Stimulated activated CD4-positive, alpha-beta T cell treated with anti-CD3 and anti-CD28 coated beads, Interleukin-15, amount 100 ng/mL, for 48 hours (primary cell): ENCODE data around the gene IHH.

ENCODE experiments used
- DNase-seq, 2 donors: peaks; one replicate each; pipeline ENCODE4 v3.0.0-alpha.2; 2020; ENCODE audit warnings: low read depth in 2 of 2

Gene IHH

DNA sequence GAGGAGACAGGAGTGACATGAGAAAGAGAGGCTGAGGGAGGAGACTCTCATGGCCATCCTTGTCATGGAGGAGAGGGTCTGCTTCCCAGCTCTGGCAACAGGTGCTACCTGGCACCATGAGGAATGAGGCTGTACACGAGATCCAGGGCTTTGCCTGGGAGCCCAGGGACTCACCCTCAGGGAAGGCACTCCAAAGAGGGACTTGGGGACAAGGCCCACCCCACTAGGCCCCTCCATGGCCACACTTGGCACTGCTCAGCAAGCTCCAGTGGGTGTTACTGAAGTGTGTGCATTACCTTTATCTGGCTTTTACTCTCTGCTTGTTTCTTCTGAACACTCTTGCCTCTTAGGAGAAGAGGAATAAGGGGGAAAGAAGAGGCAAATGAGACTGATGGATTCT is 22.1 kb downstream of the IHH start:
- DNase-seq, result no peak

DNA sequence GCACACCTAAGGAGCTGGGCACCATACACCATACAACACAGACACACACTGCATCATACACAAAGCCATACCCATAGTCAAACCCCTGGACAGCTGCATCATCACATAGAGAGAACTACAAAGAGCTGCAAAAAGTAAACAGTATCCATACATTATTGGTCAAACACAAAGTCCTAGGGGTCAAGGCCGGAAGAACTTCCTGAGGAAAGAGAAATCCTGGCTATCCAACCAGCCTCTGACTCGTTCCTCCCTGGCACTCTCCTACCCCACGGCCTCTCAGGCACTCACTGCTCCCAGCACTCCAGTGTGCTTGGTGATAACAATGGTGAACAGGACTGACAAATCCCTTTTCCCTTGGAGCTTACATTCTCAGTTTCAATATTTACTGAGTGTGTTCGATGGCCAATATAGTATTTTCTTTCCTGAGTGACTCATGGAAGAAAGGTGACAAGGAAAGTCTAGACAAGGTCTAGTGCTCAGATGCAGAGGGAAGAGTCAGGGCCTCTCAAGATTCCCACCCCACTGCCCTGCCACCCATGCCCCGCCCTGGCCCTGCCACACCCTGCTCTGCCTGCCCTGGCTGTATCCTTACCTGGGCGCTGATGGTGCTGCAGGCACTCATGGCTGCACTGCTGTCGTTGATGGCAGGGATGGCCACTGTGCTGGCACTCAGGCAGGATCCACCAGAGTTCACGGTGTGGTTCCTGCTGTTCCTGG is 22.8 kb downstream of the IHH start:
- DNase-seq, result no peak

DNA sequence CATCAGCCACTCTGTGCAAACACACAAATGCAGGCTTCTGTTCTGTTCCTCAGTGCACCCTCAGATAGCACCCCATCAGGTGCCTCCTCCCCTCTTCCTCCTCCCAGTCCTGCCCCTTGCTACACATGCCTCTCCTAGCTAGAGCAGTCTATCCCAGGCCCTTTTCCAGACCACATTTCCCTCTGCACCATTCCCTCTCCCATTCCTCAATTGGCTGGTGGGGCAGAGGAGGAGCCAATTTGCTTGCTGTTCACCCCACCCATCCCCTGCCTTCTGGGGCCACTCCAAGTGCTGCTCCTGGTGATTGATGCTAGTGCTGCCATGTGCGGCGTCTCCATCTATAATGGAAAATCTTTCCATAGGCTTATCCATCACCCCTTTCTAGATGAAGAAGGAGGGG is 24.8 kb downstream of the IHH start:
- no peak for DNase-seq

DNA sequence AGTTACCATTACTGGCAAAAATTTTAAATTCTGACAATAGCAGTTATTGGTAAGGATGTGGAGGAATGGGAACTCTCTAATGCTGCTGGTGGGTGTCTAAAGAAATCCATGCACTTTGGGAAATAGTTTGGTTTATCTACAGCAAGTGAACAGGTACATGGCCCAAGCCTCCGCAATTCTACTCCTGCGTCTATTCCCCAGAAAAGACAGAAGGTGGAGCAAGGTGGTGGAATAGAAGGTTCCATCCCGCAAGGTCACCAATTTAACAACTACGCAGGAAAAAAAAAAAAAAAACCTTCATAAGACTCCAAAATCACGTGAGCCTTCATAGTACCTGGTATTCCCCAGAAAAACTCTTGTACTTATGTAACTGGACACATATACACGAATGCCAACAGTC is 25.9 kb downstream of the IHH start:
- no peak for DNase-seq

DNA sequence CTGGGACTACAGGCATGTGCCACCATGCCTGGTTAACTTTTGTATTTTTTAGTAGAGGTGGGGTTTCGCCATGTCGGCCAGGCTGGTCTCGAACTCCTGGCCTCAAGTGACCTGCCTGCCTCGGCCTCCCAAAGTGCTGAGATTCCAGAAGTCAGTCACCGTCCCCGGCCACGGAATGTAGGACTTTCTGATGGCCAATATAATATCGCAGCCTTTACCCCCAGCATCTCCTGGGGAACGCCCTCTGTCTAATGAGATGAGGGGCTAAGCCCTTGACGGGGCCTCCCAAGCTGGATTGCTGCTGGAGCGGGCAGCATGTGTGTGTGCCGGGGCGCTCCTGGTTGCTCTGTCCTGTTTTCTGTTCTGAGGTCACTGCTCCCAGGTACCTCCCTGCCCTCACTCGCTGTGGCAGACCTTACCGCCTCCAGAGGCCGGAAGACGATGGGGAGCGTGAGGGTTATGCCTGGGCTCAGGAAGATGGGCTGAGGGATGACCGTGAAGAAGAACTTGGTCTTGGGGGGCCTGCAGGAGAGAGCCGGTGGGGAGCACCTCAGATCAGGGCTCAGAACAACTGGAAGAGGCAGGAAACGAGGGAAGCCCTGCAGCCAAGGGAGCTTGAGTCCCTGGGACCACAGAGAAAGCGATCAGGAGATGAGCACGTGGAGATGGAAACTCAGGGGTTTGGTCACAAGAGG is 28.5 kb downstream of the IHH start:
- no peak for DNase-seq

DNA sequence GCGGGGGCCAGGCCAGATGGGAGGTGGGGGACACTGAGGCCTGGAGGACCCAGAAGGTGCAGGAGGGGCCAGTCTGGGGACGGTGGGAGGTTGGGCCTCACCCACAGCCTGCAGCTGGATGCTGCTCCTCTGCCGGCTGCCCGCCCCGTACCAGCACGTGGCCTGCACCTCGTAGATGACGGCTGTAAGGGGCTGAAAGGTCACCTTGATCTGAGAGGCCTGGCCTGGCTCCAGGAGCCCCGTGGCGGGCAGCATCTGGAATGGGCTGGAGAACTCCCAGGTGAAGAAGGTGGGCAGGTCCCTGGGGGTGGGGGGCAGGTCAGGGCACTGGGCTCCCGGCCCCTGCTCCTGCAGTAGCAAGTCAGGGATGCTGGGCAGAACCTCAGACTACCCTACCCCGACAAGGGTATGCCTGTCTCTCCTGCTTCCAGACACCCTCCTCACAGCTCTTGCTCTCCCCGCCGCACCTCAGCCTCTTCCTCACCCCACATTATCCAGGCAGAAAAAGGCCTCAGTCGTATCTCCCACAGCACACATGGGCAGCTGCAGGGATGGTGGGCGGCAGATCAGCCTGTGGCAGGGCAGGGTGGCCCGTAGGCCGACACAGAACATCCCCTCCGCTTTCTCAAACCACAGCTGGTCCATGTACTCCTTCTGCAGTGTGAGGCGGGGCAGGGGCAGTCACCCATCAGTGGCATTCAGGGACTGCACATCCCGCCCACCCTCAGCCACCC is 29.5 kb downstream of the IHH start:
- DNase-seq, result no peak

DNA sequence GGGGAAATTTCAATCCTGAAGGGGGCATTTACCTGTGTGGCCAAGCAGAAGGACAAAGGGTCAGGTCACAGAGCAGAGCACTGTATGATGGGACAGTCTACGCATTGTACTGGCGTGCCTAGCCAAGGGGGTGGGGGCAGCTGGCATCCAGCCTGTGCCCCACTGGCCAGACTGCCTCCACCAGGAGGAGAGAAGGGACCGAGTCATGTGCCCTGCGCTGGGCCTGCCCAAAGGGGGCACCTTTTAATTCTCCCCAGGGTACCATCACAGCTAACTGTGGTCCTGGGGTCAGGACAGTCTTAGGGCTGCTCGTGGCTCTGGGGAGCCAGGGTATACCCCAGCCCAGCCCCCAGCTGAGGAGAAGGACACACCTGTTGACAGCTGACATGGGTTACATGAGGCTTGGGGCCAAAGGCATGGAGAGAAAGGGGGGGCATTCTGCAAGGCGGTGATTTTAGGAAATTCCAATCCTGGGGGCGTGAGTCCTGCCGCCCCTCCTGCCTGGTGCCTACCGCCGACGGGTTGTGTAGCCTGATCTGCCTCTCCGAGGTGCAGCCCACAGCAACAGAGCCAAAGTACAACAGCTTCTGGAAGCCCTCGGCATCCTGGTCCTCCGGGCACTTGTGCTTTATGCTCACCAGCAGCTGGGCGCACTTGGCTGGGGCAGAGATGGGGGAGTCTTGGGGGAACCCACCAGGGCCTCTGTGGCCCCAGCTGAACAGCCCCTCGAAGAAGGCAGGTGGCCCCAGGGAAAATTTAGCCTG is 30.4 kb downstream of the IHH start:
- no peak for DNase-seq

DNA sequence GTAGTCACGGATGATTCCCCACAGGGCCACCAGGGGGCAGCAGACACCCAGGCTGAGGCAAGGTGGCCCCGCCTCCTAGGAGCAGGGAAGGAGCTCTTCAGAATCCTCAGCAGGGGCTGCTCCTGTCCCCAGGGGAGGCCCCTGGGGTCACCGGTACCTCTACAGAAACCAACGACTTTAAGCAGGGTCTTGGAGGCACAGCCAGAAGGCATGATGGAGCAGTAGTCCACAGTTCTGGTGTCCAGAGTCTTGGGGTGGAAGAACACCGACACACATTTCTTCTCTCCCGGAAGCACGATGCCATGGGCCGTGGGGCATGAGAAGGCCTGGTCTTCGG is 30.9 kb downstream of the IHH start:
- peak; percentile 48 to 69 for DNase-seq

DNA sequence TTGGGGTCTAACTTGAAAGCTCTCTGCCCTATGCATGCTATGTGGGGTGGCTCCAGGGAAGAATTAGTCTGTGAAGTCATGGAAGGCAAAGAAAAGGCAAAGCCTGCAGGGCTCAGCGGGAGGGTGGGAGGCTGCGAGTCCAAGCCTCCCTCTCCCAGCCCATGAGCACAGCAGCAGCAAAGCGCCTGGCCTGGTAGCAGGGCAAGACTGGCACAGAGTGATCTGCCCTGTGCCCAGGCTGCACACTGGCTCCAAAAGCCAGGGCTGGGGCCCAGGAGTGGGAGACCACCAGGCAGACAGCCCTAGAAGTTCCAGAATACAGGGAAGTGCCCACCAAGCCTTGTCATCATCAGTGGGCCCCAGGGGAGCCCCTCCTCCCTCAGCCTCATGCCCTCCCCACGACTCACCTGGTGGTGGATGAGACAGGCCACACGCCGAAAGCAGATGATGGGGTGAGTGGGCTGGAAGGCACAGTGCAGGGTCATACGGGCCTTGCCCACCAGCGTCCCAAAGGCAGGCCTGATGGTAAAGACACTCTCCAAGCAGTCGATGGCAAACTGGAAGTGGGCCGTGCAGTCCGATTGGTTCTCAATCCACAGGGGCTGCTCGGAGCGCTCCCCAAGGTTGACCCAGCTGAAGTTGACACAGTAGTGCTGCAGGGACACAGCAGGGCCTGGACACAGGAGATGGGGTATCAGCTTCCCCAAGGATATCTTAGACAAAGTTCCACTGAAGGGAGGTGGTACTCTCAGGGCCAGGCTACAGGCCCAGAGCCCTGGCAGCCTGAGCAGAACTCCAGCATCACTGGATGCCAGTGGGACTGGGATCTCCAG is 31.5 kb downstream of the IHH start:
- DNase-seq, result no peak

DNA sequence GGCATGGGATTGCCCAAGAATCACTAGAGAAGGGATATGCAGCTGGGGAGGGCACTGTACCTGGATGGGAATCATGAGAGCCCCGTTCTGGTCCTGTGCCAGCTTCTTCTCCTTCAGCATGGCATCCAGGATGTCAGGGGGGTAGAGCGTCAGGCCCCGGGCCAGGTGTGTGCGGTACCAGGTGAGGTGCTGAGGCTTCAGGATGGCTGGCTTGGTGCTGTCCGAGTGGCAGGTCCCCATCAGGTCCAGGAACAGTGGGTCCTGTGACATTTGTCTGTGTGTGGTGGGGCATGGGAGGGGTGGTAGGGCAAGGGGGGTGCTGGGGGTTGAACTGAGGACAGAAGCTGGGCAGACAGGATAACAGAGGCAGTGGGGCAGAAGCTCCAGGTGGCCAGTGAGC is 32.6 kb downstream of the IHH start:
- DNase-seq, result no peak

DNA sequence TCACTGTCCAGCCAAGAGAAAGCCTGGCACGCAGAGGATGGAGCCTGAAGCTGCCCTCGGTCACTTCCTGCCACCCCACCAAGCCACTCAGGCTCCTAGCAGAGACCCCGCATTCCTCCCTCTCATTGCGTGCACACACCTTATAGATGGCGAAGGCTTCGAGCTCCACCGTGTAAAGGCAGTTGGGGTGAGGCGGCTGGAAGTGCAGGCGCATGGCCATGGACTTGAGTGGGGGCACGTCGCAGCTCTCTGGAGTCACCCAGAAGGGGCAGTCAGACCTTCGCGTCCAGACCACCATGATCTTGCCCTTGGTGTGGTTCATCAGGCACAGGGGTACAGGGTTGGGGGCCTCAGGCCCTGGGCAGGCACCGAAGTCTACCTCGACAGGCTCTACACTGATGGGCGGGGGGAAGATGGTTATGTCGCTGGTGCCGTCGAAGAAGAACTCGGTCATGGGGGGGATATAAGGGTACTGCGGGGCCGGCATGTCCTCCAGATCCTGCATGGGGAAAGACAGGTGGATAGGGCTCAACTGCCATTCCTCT is 33.1 kb downstream of the IHH start:
- DNase-seq, result no peak

DNA sequence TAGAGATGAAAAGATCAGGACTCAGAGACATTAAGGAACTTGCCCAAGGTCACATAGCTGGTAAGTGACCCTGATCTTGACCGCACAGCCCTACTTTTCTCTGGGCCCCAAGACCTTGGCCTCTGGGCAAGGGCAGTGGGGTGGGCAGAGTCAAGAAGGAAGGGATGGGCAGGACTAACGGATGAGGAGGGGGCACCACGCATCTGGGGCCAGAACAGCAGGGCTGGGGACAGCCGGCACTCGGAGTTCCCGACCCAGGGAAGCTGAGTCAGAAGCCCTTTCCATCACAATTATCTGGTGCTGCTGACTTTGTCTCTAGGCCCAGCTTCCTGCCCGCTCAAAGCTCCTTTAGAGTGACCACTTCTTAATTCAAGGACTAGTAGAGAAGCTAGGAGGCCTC is 33.8 kb downstream of the IHH start:
- DNase-seq, result no peak

DNA sequence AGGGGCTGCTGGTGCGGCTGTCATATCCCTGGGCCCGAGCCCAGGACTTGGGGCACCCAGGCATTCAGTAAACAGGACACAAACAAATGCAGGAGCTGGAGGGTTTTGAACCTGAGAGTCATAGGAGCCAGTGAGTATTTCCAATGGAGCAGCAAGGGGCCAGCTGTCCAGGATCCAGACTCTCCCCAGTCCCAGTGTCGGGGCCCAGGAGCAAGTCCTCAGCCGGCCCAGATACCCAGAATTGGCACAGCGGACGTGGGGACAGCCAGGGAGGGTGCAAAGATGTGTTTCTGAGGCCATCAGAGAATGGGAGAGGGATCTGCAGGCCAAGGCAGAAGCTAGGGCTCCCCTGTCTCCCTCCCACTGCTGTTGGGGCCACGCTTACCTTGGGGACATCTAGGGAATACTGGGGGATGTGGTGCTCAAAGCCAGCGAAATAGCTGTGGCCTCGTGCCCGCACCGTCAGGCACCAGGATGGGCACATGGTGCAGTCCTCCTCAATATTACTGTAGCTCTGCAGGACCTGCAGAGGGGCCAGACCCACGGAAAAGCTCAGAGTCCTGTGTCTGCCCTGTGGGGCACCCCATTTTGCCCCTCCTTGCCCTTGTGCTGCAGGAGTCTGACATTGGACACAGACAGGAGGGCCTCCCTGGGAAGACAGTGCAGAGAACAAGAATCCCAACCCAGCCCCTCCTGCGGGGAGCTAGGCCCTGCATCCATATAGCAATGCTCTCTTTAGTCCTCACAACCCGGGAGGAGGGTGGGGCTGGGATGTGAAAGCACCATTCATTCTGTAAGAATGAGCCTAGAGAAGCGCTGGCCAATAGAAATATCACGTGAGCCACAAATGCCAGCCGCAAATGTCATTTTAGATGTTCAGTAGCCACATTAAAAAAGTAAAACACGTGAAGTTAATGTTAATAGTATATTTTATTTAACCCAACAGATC is 34.8 kb downstream of the IHH start:
- no peak for DNase-seq

DNA sequence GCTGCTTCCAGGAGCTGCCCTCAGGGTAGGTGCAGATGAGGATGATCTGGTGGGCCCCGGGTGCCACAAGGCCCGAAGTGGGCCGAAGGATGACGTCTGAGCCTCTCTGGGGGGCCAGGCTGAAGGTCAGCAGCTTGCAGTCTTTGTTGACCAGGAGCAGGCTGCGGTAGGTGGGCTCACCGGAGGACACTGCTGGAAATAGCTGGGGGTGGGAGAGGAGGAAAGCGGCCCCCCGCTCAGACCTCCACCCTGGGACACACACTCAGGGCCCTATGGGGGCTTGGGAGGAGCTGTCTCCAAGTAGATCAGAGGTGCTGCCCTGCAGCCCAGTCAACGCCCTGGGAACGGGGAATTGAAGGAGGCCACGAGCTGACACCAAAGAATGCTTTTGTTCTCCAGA is 36.7 kb downstream of the IHH start:
- DNase-seq, result no peak

DNA sequence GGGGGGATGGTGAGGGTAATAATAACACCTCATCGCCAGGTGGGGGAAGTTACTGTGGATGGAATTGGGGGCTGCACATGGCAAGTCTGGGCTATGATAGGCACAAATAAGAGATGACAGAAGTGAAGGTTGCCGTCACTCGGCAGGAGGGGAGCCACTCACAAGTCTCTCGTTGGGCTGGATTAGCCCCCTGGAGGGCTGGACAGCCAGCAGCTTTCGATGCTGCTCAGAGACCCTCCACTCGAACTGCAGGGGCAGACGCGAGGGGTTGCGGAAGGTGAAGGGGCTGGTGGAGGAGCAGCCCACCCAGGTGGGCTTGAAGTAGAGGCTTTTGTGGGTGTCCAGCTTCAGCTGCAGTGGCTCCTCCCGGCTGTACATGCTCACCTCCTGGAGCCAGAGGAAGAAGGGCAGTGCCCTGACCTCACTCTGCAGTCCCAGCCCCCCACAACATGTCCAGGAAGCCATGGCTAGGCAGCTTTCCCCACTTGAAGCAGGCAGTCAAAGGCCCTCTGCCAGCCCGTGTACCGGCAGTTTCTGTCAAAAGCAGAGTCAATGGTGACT is 37.6 kb downstream of the IHH start:
- no peak for DNase-seq

DNA sequence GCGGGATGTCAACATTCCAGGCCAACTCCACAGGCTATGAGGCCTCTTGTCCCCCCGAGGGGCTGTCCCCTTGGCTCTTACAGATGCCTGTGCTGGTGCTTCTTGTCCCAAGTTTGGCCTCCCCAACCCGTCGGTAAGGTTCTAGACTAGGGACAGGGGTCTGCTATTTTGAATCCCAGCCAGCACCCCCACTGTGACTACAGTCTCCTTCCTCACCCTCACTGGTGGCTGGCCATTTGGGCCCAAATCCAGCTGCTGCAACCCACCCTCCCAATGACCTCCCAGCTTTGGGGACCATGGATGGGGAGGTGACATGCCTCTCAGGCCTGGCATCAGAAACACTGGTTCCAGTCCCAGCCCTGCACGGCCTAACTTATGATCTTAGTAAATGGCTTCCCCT is 38.1 kb downstream of the IHH start:
- no peak for DNase-seq

DNA sequence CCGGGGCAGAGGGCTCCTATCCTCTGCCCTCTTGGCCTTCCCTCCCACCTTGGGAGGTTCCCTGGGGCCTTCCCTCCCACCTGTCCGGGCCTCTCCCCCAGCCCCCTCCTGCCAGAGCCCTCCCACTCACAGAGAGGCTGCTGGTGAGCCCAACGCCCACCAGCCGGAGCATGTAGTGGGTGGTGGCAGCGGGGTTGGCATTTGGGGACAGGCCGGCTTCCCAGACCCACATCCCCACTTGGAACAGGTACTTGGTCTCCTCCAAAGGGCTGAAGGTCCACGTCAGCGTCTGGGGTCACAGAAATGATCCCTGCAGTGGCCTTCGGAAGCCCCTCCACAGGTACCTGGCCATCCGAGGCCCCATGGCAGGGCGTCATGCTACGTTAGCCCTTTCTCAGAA is 38.7 kb downstream of the IHH start:
- no peak for DNase-seq

DNA sequence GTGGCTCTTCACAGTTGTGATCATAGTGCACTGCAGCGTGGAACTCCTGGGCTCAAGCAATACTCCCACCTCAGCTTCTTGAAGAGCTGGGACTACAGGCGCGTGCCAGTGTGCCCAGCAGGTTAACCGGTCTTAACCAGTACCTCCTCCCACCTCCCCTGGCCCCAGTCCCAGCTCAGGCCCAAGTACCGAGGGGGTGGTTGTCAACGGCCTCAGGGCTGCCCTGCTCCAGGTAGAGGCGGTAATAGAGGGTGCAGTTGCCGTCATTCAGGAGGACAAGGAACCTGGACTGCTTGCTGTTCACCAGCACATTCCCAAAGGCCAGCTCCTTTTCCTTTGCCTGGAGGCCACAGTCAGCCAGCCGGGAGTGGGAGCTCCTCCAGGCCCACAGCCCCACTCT is 39.1 kb downstream of the IHH start:
- no peak for DNase-seq

DNA sequence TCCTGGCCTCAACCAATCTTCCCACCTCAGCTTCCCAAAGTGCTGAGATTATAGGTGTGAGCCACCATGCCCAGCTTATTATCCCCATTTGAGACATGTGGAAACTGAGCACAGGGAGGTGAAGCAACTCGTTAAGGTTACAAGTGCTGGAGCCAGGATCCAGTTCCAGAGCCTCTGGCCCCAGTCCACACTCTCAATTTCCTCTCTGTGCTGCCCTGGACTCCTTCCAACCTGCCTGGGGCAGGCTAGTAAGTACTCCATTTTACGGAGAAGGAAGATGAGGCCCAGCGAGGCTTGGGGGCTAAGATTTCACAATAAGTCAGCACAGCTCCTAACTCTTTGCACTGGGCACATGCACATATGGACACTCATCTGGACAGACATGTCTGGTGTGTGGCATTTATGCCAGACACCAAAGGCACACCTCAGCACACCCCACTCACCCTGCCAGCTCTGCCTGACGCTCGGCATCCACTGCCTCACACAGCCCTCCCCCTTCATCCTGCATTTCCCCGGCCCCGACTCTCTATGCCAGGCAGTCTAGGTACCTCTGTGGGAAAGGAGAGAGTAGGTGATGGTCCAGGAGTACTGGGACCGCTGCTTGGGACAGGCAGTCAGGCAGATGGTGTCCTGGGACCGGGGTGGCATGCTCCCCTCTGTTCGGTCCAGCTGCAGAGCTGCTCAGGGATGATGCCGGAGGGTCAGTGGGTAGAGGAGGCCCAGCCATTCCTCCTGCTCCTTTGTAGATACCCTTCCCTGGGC is 39.9 kb downstream of the IHH start:
- DNase-seq, result no peak
